Myocyte (in vitro differentiated cells): ENCODE data around the gene DLG2. TPM values are rescaled to one million over a fixed set of nuclear protein-coding genes. Genes with fewer than 3 reads are reported as not detected.

Experiments
- DNase-seq: peaks from one replicate; pipeline ENCODE4 v3.0.0-alpha.2; 2012; ENCODE audit warnings: low read depth
- total RNA-seq: library from RNA; depleted of rRNA; stranded (reverse); fragments of >200 nt; gene quantifications from 2 replicates; pipeline ENCODE4 v1.2.3, GENCODE V29; 2014

The DLG2 gene
- total RNA-seq, 1 donor from 2014 or later = 9.5 TPM

- no peak for DNase-seq
These were observed 1385.6 kb downstream of the DLG2 start for GRCh38 chr11:84241343-84242131.

- DNase-seq = no peak
These were observed 1386.3 kb downstream of the DLG2 start for GRCh38 chr11:84240847-84241246.

GRCh38 chr11:84236436-84236835 lies 1390.7 kb downstream of the DLG2 start:
- DNase-seq = no peak

GRCh38 chr11:84234462-84235202 lies 1392.5 kb downstream of the DLG2 start:
- DNase-seq = no peak

- no peak for DNase-seq
These were observed 1393.1 kb downstream of the DLG2 start for GRCh38 chr11:84234011-84234410.

GRCh38 chr11:84232511-84232910 lies 1394.6 kb downstream of the DLG2 start:
- no peak for DNase-seq

- DNase-seq = no peak
These were observed 1396.7 kb downstream of the DLG2 start for GRCh38 chr11:84230402-84230801.

- DNase-seq = no peak
These were observed 1399.0 kb downstream of the DLG2 start for GRCh38 chr11:84227970-84228665.

- DNase-seq = no peak
These were observed 1403.1 kb downstream of the DLG2 start for GRCh38 chr11:84224042-84224441.

- no peak for DNase-seq
These were observed 1408.8 kb downstream of the DLG2 start for GRCh38 chr11:84218318-84218717.

GRCh38 chr11:84215672-84216071 lies 1411.5 kb downstream of the DLG2 start:
- no peak for DNase-seq

- no peak for DNase-seq
These were observed 1412.6 kb downstream of the DLG2 start for GRCh38 chr11:84214557-84214956.

- no peak for DNase-seq
These were observed 1414.4 kb downstream of the DLG2 start for GRCh38 chr11:84212468-84213390.

GRCh38 chr11:84211896-84212295 lies 1415.2 kb downstream of the DLG2 start:
- DNase-seq = no peak

- no peak for DNase-seq
These were observed 1432.4 kb downstream of the DLG2 start for GRCh38 chr11:84194696-84195095.

- no peak for DNase-seq
These were observed 1433.4 kb downstream of the DLG2 start for GRCh38 chr11:84193706-84194105.

- DNase-seq = no peak
These were observed 1438.6 kb downstream of the DLG2 start for GRCh38 chr11:84188521-84188920.

GRCh38 chr11:84173078-84173477 lies 1454.1 kb downstream of the DLG2 start:
- DNase-seq = no peak

GRCh38 chr11:84165139-84165538 lies 1462.0 kb downstream of the DLG2 start:
- DNase-seq = no peak

GRCh38 chr11:84164728-84165127 lies 1462.4 kb downstream of the DLG2 start:
- no peak for DNase-seq

GRCh38 chr11:84163116-84163515 lies 1464.0 kb downstream of the DLG2 start:
- no peak for DNase-seq
